CD14-positive monocyte (primary cell): ENCODE measurements around the gene FAM210B. TPM values are rescaled to one million over a fixed set of nuclear protein-coding genes. Genes with fewer than 3 reads are reported as not detected.

Source experiments
- DNase-seq, 3 donors: peaks; one replicate each; pipeline ENCODE4 v3.0.0-alpha.2; 2011 to 2022
- H2AFZ ChIP-seq: 2 replicates; pipeline ENCODE4 v1.6.0; 2012; ENCODE audit warnings: mild to moderate bottlenecking, low read depth, low read length, inconsistent platforms; ENCODE audit not compliant: insufficient read depth, poor library complexity, severe bottlenecking
- H3K27ac ChIP-seq, 2 donors: 1 replicate in 1 of 2; 2 replicates in 1 of 2; pipeline ENCODE4 v1.5.1; 2012 to 2013; ENCODE audit warnings: low read length in 2 of 2, control low read depth in 1 of 2, inconsistent platforms in 1 of 2, low read depth in 1 of 2, mild to moderate bottlenecking in 1 of 2
- H3K27me3 ChIP-seq, 2 donors: one replicate each; pipeline versions ENCODE4 v1.6.0 to v1.6.1; 2011 to 2013; ENCODE audit warnings: low read length in 2 of 2; ENCODE audit not compliant: control insufficient read depth in 2 of 2, insufficient read depth in 2 of 2
- H3K36me3 ChIP-seq, 2 donors: replicated peaks in 1 of 2; 1 replicate in 1 of 2; 2 replicates in 1 of 2; pipeline versions ENCODE4 v1.5.1 to v1.6.1; 2012 to 2013; ENCODE audit warnings: low read length in 2 of 2, control low read depth in 1 of 2, inconsistent platforms in 1 of 2, mild to moderate bottlenecking in 1 of 2; ENCODE audit not compliant: insufficient read depth in 2 of 2, control insufficient read depth in 1 of 2
- H3K4me1 ChIP-seq, 2 donors: 1 replicate in 1 of 2; 2 replicates in 1 of 2; pipeline versions ENCODE4 v1.5.1 to v1.6.1; 2012 to 2013; ENCODE audit warnings: low read length in 2 of 2, control low read depth in 1 of 2, inconsistent platforms in 1 of 2, mild to moderate bottlenecking in 1 of 2, moderate library complexity in 1 of 2; ENCODE audit not compliant: insufficient read depth in 2 of 2, control insufficient read depth in 1 of 2
- H3K4me2 ChIP-seq: replicated peaks from 2 replicates; pipeline ENCODE3; 2012; ENCODE audit warnings: low read length, moderate library complexity, mild to moderate bottlenecking; ENCODE audit not compliant: poor library complexity, severe bottlenecking; ENCODE audit errors: extremely low read depth
- H3K4me3 ChIP-seq, 3 experiments: fragments of 200-600 bp in 1 of 3; sonication (generic) in 1 of 3; replicated peaks in 1 of 3; 1 replicate in 2 of 3; 2 replicates in 1 of 3; pipeline ENCODE4 v1.5.1; 2011 to 2013; ENCODE audit warnings: low read length in 3 of 3, mild to moderate bottlenecking in 3 of 3, control low read depth in 2 of 3, low read depth in 2 of 3, inconsistent platforms in 1 of 3, moderate library complexity in 1 of 3
- H3K79me2 ChIP-seq: 2 replicates; pipeline ENCODE4 v1.6.0; 2012; ENCODE audit warnings: mild to moderate bottlenecking, control low read depth, inconsistent platforms, low read length, moderate library complexity; ENCODE audit not compliant: insufficient read depth
- H3K9ac ChIP-seq: 2 replicates; pipeline ENCODE4 v1.6.0; 2017; ENCODE audit warnings: low read length, mild to moderate bottlenecking; ENCODE audit not compliant: insufficient read depth, poor library complexity, severe bottlenecking
- H3K9me3 ChIP-seq, 2 donors: replicated peaks in 1 of 2; 1 replicate in 1 of 2; 2 replicates in 1 of 2; pipeline versions ENCODE4 v1.5.1 to v1.6.1; 2012 to 2013; ENCODE audit warnings: low read length in 2 of 2, control low read depth in 1 of 2; ENCODE audit not compliant: control insufficient read depth in 1 of 2, insufficient read depth in 1 of 2
- H4K20me1 ChIP-seq: 2 replicates; pipeline ENCODE4 v1.6.0; 2012; ENCODE audit warnings: mild to moderate bottlenecking, low read length, control low read depth, moderate library complexity; ENCODE audit not compliant: insufficient read depth
- H3K27ac Mint-ChIP-seq, 7 donors: one replicate each; pipeline ENCODE4 v1.8.0; 2020; ENCODE audit warnings: mild to moderate bottlenecking in 7 of 7, mixed read lengths in 7 of 7, moderate library complexity in 6 of 7, inconsistent platforms in 2 of 7
- H3K27me3 Mint-ChIP-seq, 3 donors: one replicate each; pipeline ENCODE4 v1.8.0; 2021 to 2022; ENCODE audit warnings: low read depth in 3 of 3, mild to moderate bottlenecking in 3 of 3, mixed read lengths in 3 of 3, moderate library complexity in 3 of 3, inconsistent platforms in 1 of 3
- H3K36me3 Mint-ChIP-seq, 2 donors: one replicate each; pipeline ENCODE4 v1.8.0; 2020; ENCODE audit warnings: mixed read lengths in 2 of 2, inconsistent platforms in 1 of 2, mild to moderate bottlenecking in 1 of 2
- H3K4me1 Mint-ChIP-seq: one replicate; pipeline ENCODE4 v1.8.0; 2020; ENCODE audit warnings: mild to moderate bottlenecking, mixed read lengths
- H3K4me3 Mint-ChIP-seq, 2 donors: one replicate each; pipeline ENCODE4 v1.8.0; 2020; ENCODE audit warnings: mild to moderate bottlenecking in 2 of 2, mixed read lengths in 2 of 2, moderate library complexity in 1 of 2
- H3K9me3 Mint-ChIP-seq, 7 donors: one replicate each; pipeline ENCODE4 v1.8.0; 2020 to 2022; ENCODE audit warnings: mixed read lengths in 7 of 7, mild to moderate bottlenecking in 6 of 7, moderate library complexity in 6 of 7, inconsistent platforms in 2 of 7
- CTCF ChIP-seq: fragments of 200-600 bp; IDR thresholded peaks from one replicate; pipeline ENCODE4 v1.8.0; 2022; ENCODE audit warnings: antibody characterized with exemption, mild to moderate bottlenecking
- WGBS: methylation state at CpG from one replicate; pipeline ENCODE4 v1.1.5; 2013; ENCODE audit warnings: missing lambda C conversion rate; ENCODE audit not compliant: insufficient coverage; 5-methylcytosine and 5-hydroxymethylcytosine counted together
- intact Hi-C, 2 donors: fragments of 100-400 bp; cut with micrococcal nuclease; formaldehyde crosslinking; loops; one replicate each; pipeline versions ENCODE4 v1.15.0 to v1.15.1; 2023
- polyA plus RNA-seq, 3 donors: library from polyadenylated mRNA; depleted of rRNA in 1 of 3; unstranded in 2 of 3; stranded (reverse) in 1 of 3; fragments of 300-500 nt in 2 of 3; fragments of >200 nt in 1 of 3; fragmentation: Illumina TruSeq in 2 of 3; gene quantifications; 1 replicate in 2 of 3; 2 replicates in 1 of 3; pipeline ENCODE4 v1.2.3, GENCODE V29; 2012 to 2021

The FAM210B gene
- polyA plus RNA-seq, 3 donors: 15.2 to 41.3 (median 34.5) TPM

DNA sequence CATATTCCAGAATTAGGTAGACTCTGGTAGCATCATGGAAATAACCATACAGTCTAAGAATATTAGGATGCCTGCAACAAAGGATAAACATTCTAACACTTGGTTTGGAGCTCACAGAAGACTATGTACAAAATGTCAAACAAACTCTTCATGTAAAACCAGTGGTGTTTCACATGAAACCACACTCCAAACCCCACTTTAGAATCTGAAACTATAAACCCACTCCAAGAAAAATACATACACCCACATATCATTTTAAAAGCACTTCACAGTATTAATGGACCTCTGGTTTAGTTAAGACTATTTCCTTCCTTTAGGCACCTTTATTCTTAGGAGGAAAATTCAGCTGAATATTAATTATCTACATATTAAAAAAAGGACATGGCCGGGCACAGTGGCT, 22.7 kb downstream of the FAM210B start:
- Mint-ChIP-seq H3K27ac (peak overlapping the region in 3 of 7 donors; percentile 19 to 74 (median 71)), H3K4me1 (peaks cover 22% of the 10 kb centered on the region), H3K27me3 (peaks cover 0 to 3% (median 0%) of the 10 kb centered on the region in 3 donors), H3K4me3 (no peak overlapping the region), H3K9me3 (peaks cover 0 to 3% (median 0%) of the 10 kb centered on the region in 7 donors), H3K36me3 (peaks cover 42 to 62% of the 10 kb centered on the region in 2 donors)
- peaks cover 31 to 66% of the 10 kb centered on the region in 2 donors for H3K36me3 ChIP-seq
- no peak for DNase-seq
- TF ChIP-seq CTCF: no peak
- peak overlapping the region in 1 of 2 donors; percentile 50 for H3K27ac ChIP-seq
- H3K4me2 ChIP-seq: no peak overlapping the region
- H3K4me3 ChIP-seq: no peak overlapping the region
- no CpG with 5 or more reads among the region's 1 CpG for WGBS
- no peaks in the 10 kb centered on the region for H4K20me1 ChIP-seq
- H3K9ac ChIP-seq: no peak overlapping the region
- intact Hi-C loops: no loop called here
- H3K9me3 ChIP-seq: no peaks in the 10 kb centered on the region
- H3K27me3 ChIP-seq: no peaks in the 10 kb centered on the region
- H3K79me2 ChIP-seq: peaks cover 98% of the 10 kb centered on the region
- peaks cover 9% of the 10 kb centered on the region in 2 donors for H3K4me1 ChIP-seq
- no peak overlapping the region for H2AFZ ChIP-seq

GRCh38 chr20:56382696-56383095, 23.9 kb downstream of the FAM210B start:
- H3K27me3 ChIP-seq: no peaks in the 10 kb centered on the region
- peaks cover 49 to 67% of the 10 kb centered on the region in 2 donors for H3K36me3 Mint-ChIP-seq
- H3K9me3 Mint-ChIP-seq: peaks cover 0 to 3% (median 0%) of the 10 kb centered on the region in 7 donors
- no peak overlapping the region for H3K4me2 ChIP-seq
- no peaks in the 10 kb centered on the region for H4K20me1 ChIP-seq
- H3K79me2 ChIP-seq: peaks cover 97% of the 10 kb centered on the region
- peaks cover 14% of the 10 kb centered on the region for H3K4me1 Mint-ChIP-seq
- intact Hi-C loops: no loop called here
- peak overlapping the region in 1 of 2 donors; percentile 34 for H3K27ac ChIP-seq
- no peaks in the 10 kb centered on the region for H3K4me1 ChIP-seq
- no peak overlapping the region for H3K9ac ChIP-seq
- H3K9me3 ChIP-seq: no peaks in the 10 kb centered on the region
- H3K27ac Mint-ChIP-seq: peak overlapping the region in 3 of 7 donors; percentile 11 to 58 (median 36)
- no peak overlapping the region for H3K4me3 ChIP-seq
- no peak for TF ChIP-seq CTCF
- peaks cover 34 to 78% of the 10 kb centered on the region in 2 donors for H3K36me3 ChIP-seq
- WGBS: 92% methylated on average over 3 of the region's 4 CpGs
- peaks cover 0 to 3% (median 0%) of the 10 kb centered on the region in 3 donors for H3K27me3 Mint-ChIP-seq
- H3K4me3 Mint-ChIP-seq: no peak overlapping the region
- H2AFZ ChIP-seq: no peak overlapping the region
- no peak for DNase-seq
